Stimulated activated CD8-positive, alpha-beta memory T cell treated with anti-CD3 and anti-CD28 coated beads, Interleukin-12 subunit alpha, Interleukin-12 subunit beta, amount 100 ng/mL, for 1 hour (primary cell): ENCODE data around the gene AKAP5.

Experiments used
- DNase-seq: peaks from one replicate; pipeline ENCODE4 v3.0.0-alpha.2; 2020; ENCODE audit warnings: low read depth

Gene AKAP5

GRCh38 chr14:64465191-64465822 is at the start of gene AKAP5:
AKAP5 (plus strand) TSS chr14:64465499; CDS start chr14:64468395, 2,896 bp downstream.
- peak; percentile 30 for DNase-seq

GRCh38 chr14:64416348-64416932 is 48.9 kb upstream of the AKAP5 start:
- no peak for DNase-seq

- no peak for DNase-seq
Measured at GRCh38 chr14:64417055-64417770, 48.1 kb upstream of the AKAP5 start.

GRCh38 chr14:64417771-64418125 is 47.6 kb upstream of the AKAP5 start:
- DNase-seq: no peak

GRCh38 chr14:64419003-64419402 is 46.3 kb upstream of the AKAP5 start:
- no peak for DNase-seq

- no peak for DNase-seq
Measured at GRCh38 chr14:64421166-64421565, 44.1 kb upstream of the AKAP5 start.

GRCh38 chr14:64422005-64422404 is 43.3 kb upstream of the AKAP5 start:
- DNase-seq: no peak

GRCh38 chr14:64422756-64423155 is 42.5 kb upstream of the AKAP5 start:
- DNase-seq: no peak

- DNase-seq: no peak
Measured at GRCh38 chr14:64423987-64424386, 41.3 kb upstream of the AKAP5 start.

GRCh38 chr14:64434528-64434927 is 30.8 kb upstream of the AKAP5 start:
- DNase-seq: no peak

- DNase-seq: no peak
Measured at GRCh38 chr14:64438181-64438841, 27.0 kb upstream of the AKAP5 start.

GRCh38 chr14:64439141-64439540 is 26.2 kb upstream of the AKAP5 start:
- DNase-seq: no peak

- no peak for DNase-seq
Measured at GRCh38 chr14:64440494-64440893, 24.8 kb upstream of the AKAP5 start.

GRCh38 chr14:64442300-64442988 is 22.9 kb upstream of the AKAP5 start:
- DNase-seq: no peak

GRCh38 chr14:64444140-64444539 is 21.2 kb upstream of the AKAP5 start:
- DNase-seq: no peak

GRCh38 chr14:64444984-64445845 is 20.1 kb upstream of the AKAP5 start:
- DNase-seq: peak; percentile 27

GRCh38 chr14:64447876-64448670 is 17.2 kb upstream of the AKAP5 start:
- DNase-seq: no peak

- no peak for DNase-seq
Measured at GRCh38 chr14:64450255-64450654, 15.0 kb upstream of the AKAP5 start.

- no peak for DNase-seq
Measured at GRCh38 chr14:64454671-64455070, 10.6 kb upstream of the AKAP5 start.

GRCh38 chr14:64459405-64460136 is 5.7 kb upstream of the AKAP5 start:
- no peak for DNase-seq
